Activated B cell treated with CpG ODN at 0.5 μM for 24 hours (primary cell): Measurements from ENCODE around the gene LIPC. TPM values are rescaled to one million over a fixed set of nuclear protein-coding genes. Genes with fewer than 3 reads are reported as not detected.

ENCODE experiments used
- ATAC-seq: fragments of 200-7000 bp; cut with Tn5 transposase; one replicate; pipeline ENCODE4 v1.10.0; 2021; ENCODE audit warnings: low read depth, mild to moderate bottlenecking, moderate library complexity
- CTCF ChIA-PET: fragments of 350-600 bp; sonication (Branson Sonifier 250); formaldehyde crosslinking; loops from one replicate; lab custom pipeline; 2021; ENCODE audit warnings: antibody characterized with exemption; lab: Charles Lee
- POLR2A ChIA-PET: fragments of 350-600 bp; sonication (Branson Sonifier 250); formaldehyde crosslinking; loops from one replicate; lab custom pipeline; 2021; ENCODE audit warnings: antibody characterized with exemption; lab: Charles Lee
- DNase-seq: peaks from one replicate; pipeline ENCODE4 v3.0.0; 2022
- H3K27ac Mint-ChIP-seq: one replicate; pipeline ENCODE4 v1.8.0; 2020; ENCODE audit warnings: mixed read lengths
- H3K27me3 Mint-ChIP-seq: one replicate; pipeline ENCODE4 v1.8.0; 2021; ENCODE audit warnings: mixed read lengths
- H3K36me3 Mint-ChIP-seq: one replicate; pipeline ENCODE4 v1.8.0; 2021; ENCODE audit warnings: low read depth, mixed read lengths
- H3K4me1 Mint-ChIP-seq: one replicate; pipeline ENCODE4 v1.8.0; 2021; ENCODE audit warnings: mixed read lengths
- H3K4me3 Mint-ChIP-seq: one replicate; pipeline ENCODE4 v1.8.0; 2020; ENCODE audit warnings: mild to moderate bottlenecking, mixed read lengths
- H3K9me3 Mint-ChIP-seq: one replicate; pipeline ENCODE4 v1.8.0; 2020; ENCODE audit warnings: mixed read lengths
- intact Hi-C: fragments of 100-400 bp; cut with micrococcal nuclease; formaldehyde crosslinking; loops from one replicate; pipeline ENCODE4 v1.15.1; 2024
- total RNA-seq: library from RNA; stranded (reverse); gene quantifications from 2 replicates; pipeline ENCODE4 v1.2.3, GENCODE V29; 2022
- TF ChIP-seq, protein P1 (sequence below): fragments of 200-600 bp; IDR thresholded peaks from one replicate; pipeline ENCODE4 v1.8.0; 2022; ENCODE audit warnings: antibody characterized with exemption, mild to moderate bottlenecking

LIPC gene
- total RNA-seq, 1 donor from 2014 or later: not detected

DNA sequence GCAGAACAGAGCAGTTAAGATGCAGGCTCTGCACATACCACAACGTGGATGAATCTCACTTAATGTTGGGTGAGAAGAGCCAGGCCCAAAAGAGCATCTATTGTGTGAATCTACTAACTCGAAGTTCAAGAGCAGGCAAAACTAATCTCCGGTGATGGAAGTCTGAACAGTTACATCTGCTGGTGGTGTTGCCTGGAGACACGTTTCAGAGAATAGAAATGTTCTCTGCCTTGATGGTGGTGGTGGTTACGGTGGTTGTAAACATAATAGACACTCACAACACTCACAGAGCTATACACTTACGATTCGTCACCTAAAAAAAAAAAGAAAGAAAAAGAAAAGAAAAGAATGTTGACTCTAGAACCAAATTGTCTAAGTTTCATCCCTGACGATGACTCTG, 86.8 kb downstream of the LIPC start:
- Mint-ChIP-seq H3K4me1 (peaks cover 33% of the 10 kb centered on the region), H3K27me3 (peaks cover 4% of the 10 kb centered on the region), H3K9me3 (peaks cover 3% of the 10 kb centered on the region), H3K27ac (no peak overlapping the region), H3K4me3 (no peak overlapping the region), H3K36me3 (no peaks in the 10 kb centered on the region)
- CTCF ChIA-PET: no interaction called here
- no peak for DNase-seq
- intact Hi-C loops: no loop called here
- no peak for ATAC-seq
- POLR2A ChIA-PET: no interaction called here
- TF ChIP-seq, protein P1, sequence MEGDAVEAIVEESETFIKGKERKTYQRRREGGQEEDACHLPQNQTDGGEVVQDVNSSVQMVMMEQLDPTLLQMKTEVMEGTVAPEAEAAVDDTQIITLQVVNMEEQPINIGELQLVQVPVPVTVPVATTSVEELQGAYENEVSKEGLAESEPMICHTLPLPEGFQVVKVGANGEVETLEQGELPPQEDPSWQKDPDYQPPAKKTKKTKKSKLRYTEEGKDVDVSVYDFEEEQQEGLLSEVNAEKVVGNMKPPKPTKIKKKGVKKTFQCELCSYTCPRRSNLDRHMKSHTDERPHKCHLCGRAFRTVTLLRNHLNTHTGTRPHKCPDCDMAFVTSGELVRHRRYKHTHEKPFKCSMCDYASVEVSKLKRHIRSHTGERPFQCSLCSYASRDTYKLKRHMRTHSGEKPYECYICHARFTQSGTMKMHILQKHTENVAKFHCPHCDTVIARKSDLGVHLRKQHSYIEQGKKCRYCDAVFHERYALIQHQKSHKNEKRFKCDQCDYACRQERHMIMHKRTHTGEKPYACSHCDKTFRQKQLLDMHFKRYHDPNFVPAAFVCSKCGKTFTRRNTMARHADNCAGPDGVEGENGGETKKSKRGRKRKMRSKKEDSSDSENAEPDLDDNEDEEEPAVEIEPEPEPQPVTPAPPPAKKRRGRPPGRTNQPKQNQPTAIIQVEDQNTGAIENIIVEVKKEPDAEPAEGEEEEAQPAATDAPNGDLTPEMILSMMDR: no peak

DNA sequence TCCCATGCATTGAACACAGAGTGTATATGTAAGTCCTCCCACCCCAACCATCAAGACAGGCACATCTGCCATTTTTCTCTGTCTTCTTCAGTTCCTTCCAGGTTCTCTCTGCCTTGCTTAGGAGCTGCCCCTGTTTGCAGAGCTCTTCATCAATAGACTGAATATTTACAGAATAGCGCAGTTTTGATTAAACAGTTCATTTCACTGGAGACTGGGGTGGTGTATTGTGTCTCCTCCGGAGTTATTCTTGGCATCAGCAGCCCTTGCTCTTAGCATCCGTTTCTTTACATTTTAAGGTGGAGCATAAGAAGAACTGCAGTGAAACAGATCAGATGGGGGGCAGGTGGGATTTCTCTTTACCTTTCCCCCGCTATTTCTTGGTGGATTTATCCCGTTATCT, 87.7 kb downstream of the LIPC start:
- DNase-seq (no peak), ATAC-seq (no peak)
- H3K27me3 Mint-ChIP-seq: peaks cover 4% of the 10 kb centered on the region
- POLR2A ChIA-PET: no interaction called here
- CTCF ChIA-PET: no interaction called here
- TF ChIP-seq, protein P1: no peak
- peaks cover 3% of the 10 kb centered on the region for H3K9me3 Mint-ChIP-seq
- peaks cover 33% of the 10 kb centered on the region for H3K4me1 Mint-ChIP-seq
- H3K36me3 Mint-ChIP-seq: no peaks in the 10 kb centered on the region
- no peak overlapping the region for H3K27ac Mint-ChIP-seq
- intact Hi-C loops: no loop called here
- no peak overlapping the region for H3K4me3 Mint-ChIP-seq

DNA sequence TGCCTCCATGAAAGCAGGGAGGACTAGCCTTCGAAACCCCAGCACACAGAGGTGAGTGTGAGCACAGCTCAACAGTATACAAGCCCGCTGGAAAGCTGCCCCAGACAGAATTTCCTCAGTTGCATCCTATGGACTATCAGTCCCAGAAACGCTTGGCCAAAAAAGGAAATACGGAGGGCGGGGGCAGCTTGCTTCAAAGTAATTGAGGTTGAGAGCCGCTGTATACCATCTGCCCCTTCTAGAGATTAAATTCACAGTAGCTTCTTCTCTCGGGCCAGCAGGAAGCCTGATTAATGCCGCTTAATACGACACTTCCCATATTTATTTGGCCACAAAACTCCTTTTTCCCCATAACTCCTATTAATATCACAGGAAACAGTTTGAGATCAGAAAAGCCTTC, 88.7 kb downstream of the LIPC start:
- Mint-ChIP-seq H3K36me3 (no peaks in the 10 kb centered on the region), H3K4me1 (peaks cover 32% of the 10 kb centered on the region), H3K4me3 (no peak overlapping the region), H3K27ac (no peak overlapping the region), H3K27me3 (peaks cover 4% of the 10 kb centered on the region), H3K9me3 (no peaks in the 10 kb centered on the region)
- no peak for DNase-seq
- no peak for ATAC-seq
- intact Hi-C loops: no loop called here
- ChIA-PET CTCF (interaction anchor here (0.5 to 0.6 kb wide), 2 partner anchors 274 to 1435 kb away, joined by 3 read pairs; no protein-coding TSS in a partner anchor), POLR2A (no interaction called here)
- TF ChIP-seq, protein P1: no peak

DNA sequence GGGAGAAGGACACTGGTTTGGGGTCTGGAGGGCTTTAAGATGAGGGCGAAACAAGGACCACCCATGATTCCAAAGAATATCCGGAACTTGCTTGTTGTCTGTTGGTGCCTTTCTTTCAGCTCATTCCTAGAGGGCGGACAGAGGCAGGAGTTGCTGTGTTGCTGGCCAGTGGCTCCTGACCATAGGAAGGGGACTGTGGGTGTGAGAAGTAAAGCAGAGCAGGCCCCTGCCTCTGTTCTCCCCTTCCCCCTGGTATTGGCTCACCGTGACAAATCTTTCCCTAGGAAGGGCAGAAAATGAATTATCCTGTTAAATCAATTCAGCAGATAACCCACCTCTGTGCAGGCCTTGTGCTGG, 89.1 kb downstream of the LIPC start:
- CTCF ChIA-PET: interaction anchor here (0.5 to 0.6 kb wide), 2 partner anchors 274 to 1435 kb away, joined by 3 read pairs; no protein-coding TSS in a partner anchor

DNA sequence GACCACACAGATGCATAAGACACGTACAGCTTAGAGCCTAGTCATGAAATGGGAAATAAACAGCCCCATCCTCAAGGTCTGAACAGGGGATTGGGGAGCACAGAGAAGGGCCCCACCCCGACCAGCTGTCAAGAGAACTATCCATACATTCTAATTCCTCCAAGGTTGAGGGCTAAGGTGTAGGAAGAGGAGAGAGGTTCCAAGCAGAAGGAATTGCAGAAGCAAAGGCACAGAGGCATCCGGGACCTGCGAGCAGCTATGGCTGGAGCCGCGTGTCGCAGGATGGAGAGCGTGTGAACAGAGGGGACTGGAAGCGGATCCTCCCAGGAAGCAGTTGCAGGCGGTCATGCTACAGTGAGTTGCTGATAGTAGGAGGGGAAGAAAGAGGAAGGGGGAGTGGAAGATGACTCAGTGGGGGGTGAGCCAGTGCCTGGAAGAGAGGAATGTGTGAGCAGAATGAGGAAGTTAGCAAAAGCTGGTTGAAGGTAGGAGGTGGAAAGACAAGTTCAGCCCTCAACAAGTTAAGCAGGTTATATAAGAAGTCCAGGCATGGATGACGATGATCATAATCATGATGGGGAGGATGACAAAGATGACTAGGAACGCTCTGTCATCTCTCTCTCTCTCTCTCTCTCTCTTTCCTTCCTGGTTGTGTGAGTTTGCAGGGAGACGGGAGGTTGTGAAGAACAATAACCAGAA, 89.7 kb downstream of the LIPC start:
- CTCF ChIA-PET: interaction anchor here (0.5 kb wide), 1 partner anchor 273 kb away, joined by 3 read pairs; no protein-coding TSS in a partner anchor
- Mint-ChIP-seq H3K9me3 (no peaks in the 10 kb centered on the region), H3K36me3 (no peaks in the 10 kb centered on the region), H3K27ac (no peak overlapping the region), H3K4me1 (peaks cover 27% of the 10 kb centered on the region), H3K27me3 (peaks cover 4% of the 10 kb centered on the region), H3K4me3 (no peak overlapping the region)
- intact Hi-C loops: no loop called here
- TF ChIP-seq, protein P1: no peak
- DNase-seq (no peak), ATAC-seq (no peak)
- POLR2A ChIA-PET: no interaction called here

More for the DNA sequence above, 89.1 kb downstream of the LIPC start:
- no peak overlapping the region for H3K4me3 Mint-ChIP-seq
- ATAC-seq: no peak
- no peak for DNase-seq
- TF ChIP-seq, protein P1: no peak
- no peak overlapping the region for H3K27ac Mint-ChIP-seq
- no peaks in the 10 kb centered on the region for H3K36me3 Mint-ChIP-seq
- peaks cover 4% of the 10 kb centered on the region for H3K27me3 Mint-ChIP-seq
- intact Hi-C loops: no loop called here
- POLR2A ChIA-PET: no interaction called here
- H3K9me3 Mint-ChIP-seq: no peaks in the 10 kb centered on the region
- peaks cover 28% of the 10 kb centered on the region for H3K4me1 Mint-ChIP-seq
